Measurements from ENCODE around the gene ITLN2.
"Not testable (repeated sequence)": the region's sequence is repeated elsewhere in the genome, so short reads cannot be mapped to it uniquely, and the experiment has no call there.

GRCh38 chr1:160945881-160946280, 8.7 kb downstream of the ITLN2 start:
- TF ChIP-seq POLR2AphosphoS5 (IDR thresholded peaks at IDR 0.05; ENCODE audit: low read depth, low read length); EZH2 (IDR thresholded peaks at IDR 0.05); RAD21 (IDR thresholded peaks at IDR 0.05; ENCODE audit: low read depth); MAX (IDR thresholded peaks at IDR 0.05); POLR2A (IDR thresholded peaks at IDR 0.05; ENCODE audit: borderline replicate concordance, extremely low read depth, insufficient read depth, insufficient read length); ATF3 (IDR thresholded peaks at IDR 0.05); EZH2phosphoT487 (IDR thresholded peaks at IDR 0.05; ENCODE audit: borderline replicate concordance); FOSL1 (IDR thresholded peaks at IDR 0.05; ENCODE audit: low read depth); SIN3A (IDR thresholded peaks at IDR 0.05; ENCODE audit: low read depth): not testable (repeated sequence)
- TF ChIP-seq, protein P1, sequence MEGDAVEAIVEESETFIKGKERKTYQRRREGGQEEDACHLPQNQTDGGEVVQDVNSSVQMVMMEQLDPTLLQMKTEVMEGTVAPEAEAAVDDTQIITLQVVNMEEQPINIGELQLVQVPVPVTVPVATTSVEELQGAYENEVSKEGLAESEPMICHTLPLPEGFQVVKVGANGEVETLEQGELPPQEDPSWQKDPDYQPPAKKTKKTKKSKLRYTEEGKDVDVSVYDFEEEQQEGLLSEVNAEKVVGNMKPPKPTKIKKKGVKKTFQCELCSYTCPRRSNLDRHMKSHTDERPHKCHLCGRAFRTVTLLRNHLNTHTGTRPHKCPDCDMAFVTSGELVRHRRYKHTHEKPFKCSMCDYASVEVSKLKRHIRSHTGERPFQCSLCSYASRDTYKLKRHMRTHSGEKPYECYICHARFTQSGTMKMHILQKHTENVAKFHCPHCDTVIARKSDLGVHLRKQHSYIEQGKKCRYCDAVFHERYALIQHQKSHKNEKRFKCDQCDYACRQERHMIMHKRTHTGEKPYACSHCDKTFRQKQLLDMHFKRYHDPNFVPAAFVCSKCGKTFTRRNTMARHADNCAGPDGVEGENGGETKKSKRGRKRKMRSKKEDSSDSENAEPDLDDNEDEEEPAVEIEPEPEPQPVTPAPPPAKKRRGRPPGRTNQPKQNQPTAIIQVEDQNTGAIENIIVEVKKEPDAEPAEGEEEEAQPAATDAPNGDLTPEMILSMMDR (IDR thresholded peaks at IDR 0.05 in 2 of 3, conservative IDR thresholded peaks at IDR 0.05 in 1 of 3; ENCODE audit: borderline replicate concordance in 1 of 3, insufficient read depth in 1 of 3, low read depth in 2 of 3, low read length in 2 of 3): not testable (repeated sequence)
- TF ChIP-seq, protein P2, sequence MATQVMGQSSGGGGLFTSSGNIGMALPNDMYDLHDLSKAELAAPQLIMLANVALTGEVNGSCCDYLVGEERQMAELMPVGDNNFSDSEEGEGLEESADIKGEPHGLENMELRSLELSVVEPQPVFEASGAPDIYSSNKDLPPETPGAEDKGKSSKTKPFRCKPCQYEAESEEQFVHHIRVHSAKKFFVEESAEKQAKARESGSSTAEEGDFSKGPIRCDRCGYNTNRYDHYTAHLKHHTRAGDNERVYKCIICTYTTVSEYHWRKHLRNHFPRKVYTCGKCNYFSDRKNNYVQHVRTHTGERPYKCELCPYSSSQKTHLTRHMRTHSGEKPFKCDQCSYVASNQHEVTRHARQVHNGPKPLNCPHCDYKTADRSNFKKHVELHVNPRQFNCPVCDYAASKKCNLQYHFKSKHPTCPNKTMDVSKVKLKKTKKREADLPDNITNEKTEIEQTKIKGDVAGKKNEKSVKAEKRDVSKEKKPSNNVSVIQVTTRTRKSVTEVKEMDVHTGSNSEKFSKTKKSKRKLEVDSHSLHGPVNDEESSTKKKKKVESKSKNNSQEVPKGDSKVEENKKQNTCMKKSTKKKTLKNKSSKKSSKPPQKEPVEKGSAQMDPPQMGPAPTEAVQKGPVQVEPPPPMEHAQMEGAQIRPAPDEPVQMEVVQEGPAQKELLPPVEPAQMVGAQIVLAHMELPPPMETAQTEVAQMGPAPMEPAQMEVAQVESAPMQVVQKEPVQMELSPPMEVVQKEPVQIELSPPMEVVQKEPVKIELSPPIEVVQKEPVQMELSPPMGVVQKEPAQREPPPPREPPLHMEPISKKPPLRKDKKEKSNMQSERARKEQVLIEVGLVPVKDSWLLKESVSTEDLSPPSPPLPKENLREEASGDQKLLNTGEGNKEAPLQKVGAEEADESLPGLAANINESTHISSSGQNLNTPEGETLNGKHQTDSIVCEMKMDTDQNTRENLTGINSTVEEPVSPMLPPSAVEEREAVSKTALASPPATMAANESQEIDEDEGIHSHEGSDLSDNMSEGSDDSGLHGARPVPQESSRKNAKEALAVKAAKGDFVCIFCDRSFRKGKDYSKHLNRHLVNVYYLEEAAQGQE (IDR thresholded peaks at IDR 0.05; ENCODE audit: low read depth): not testable (repeated sequence)

Measured in HCT116 (cell line).